ENCODE data around the gene MAPK14. TPM values are rescaled to one million over a fixed set of nuclear protein-coding genes. Genes with fewer than 3 reads are reported as not detected.

MAPK14 gene
- total and polyA plus RNA-seq, 9 of the 15 experiments (the other 6 are each of a cell fraction or from before 2014, with no cell fraction given): 8.8 to 62.7 (median 35.5) TPM

DNA sequence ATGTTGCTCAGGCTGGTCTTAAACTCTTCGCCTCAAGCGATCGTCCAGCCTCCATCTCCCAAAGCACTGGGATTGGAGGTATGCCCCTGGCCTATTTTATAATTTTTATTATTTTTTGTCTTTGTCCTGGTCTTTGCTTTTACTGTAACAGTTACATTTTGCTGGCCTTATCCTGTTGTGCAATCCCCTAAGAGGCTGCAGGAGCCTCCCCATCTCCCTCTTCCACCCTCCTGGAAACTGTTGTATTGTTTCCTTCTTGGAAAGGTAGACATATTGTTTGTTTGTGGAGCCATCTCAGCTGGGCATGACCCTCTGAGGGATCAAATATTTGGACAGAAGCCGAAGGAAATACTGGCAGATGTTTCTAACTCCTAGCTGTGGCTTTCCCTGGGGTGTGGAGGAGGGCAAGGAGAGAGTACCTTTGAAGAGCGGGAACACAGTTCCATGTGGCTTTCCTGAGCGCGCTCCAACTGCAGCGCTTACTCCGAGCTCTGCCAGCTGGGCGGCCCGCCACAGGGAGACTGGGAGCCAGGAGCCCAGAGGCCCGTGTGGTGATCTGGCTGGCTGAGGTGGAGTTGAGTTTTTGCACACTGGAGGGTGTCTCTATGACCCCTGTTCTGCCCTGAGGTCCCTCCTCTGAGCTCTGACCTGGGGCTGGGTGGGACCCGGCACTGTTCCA, 107.6 kb downstream of the MAPK14 start:
- DNase-seq (ENCODE audit: extremely low read depth in 1 of 4, low spot score in 3 of 4) (peak in 1 of 4 experiments; percentile 9), ATAC-seq (no peak), FAIRE-seq (no peak)
- H3K27me3 ChIP-seq (ENCODE audit: control insufficient read depth in 2 of 2, insufficient read depth in 2 of 2, low read length in 2 of 2): peaks cover 10 to 39% of the 10 kb centered on the region in 2 experiments; a peak in 4 of 5 replicates
- H3K27ac ChIP-seq (ENCODE audit: extremely low read depth, low read depth, low read length): no peak overlapping the region
- CTCF ChIA-PET (ENCODE audit: low intra/inter-chr PET ratio): no interaction called here
- no peak overlapping the region for H3K4me3 ChIP-seq
- no peaks in the 10 kb centered on the region; the same call in 1 of the 2 replicates for H4K20me1 ChIP-seq (replicated peaks; ENCODE audit: control insufficient read depth, insufficient read depth, low read length)
- no peaks in the 10 kb centered on the region for H3K36me3 ChIP-seq (ENCODE audit: control insufficient read depth, insufficient read depth, low read length)
- H3K9me3 ChIP-seq (replicated peaks; ENCODE audit: control insufficient read depth, insufficient read depth, low read depth, low read length): no peaks in the 10 kb centered on the region
- no peaks in the 10 kb centered on the region for H3K9me1 ChIP-seq (ENCODE audit: control insufficient read depth, insufficient read depth, low read length)
- H2AFZ ChIP-seq (ENCODE audit: low read depth, low read length): no peak overlapping the region
- intact Hi-C loops (cut with micrococcal nuclease): loop anchor here (5.0 kb wide), 1 partner anchor 227 kb away; no protein-coding TSS in a partner anchor
- no TSS peak for BruUV-seq (replicated peaks)
- WGBS (ENCODE audit: insufficient coverage, low coverage, missing lambda C conversion rate): 48% methylated on average over 13 of the region's 13 CpGs
- H3K4me1 ChIP-seq (replicated peaks in 1 of 2; ENCODE audit: control insufficient read depth in 2 of 2, insufficient read depth in 2 of 2, low read length in 2 of 2): peaks cover 13 to 29% of the 10 kb centered on the region in 2 experiments
- H3K79me2 ChIP-seq (ENCODE audit: control insufficient read depth, insufficient read depth, low read length): no peaks in the 10 kb centered on the region
- POLR2A ChIA-PET: interaction anchor here (1.2 kb wide), 1 partner anchor 79 kb away, joined by 4 read pairs; no protein-coding TSS in a partner anchor
- H3K4me2 ChIP-seq (ENCODE audit: insufficient read depth, low read length): no peak overlapping the region
- in situ Hi-C loops (cut with MboI): no loop called here
- TF ChIP-seq ZBTB17 (CRISPR knock-in tag; IDR thresholded peaks at IDR 0.05) (no peak), SMAD1 (IDR thresholded peaks at IDR 0.05; ENCODE audit: low read depth, low read length, partially characterized antibody) (no peak), TAF7 (tag; IDR thresholded peaks at IDR 0.05) (no peak), CEBPG (CRISPR knock-in tag; IDR thresholded peaks at IDR 0.05) (no peak), CEBPG (tag; conservative IDR thresholded peaks at IDR 0.05 in 1 of 2, IDR thresholded peaks at IDR 0.05 in 1 of 2) (peak; percentile 9 to 64; a peak in 3 of 4 replicates), CEBPB (tag; IDR thresholded peaks at IDR 0.05) (peak; percentile 66)
- H3K9ac ChIP-seq (ENCODE audit: insufficient read depth in 1 of 2, low read depth in 2 of 2, low read length in 2 of 2): peak overlapping the region in 1 of 2 experiments; percentile 1; a peak in 1 of 4 replicates
